Naive B cell (primary cell): ENCODE data around the gene CAMSAP1. TPM values are rescaled to one million over a fixed set of nuclear protein-coding genes. Genes with fewer than 3 reads are reported as not detected.

ENCODE experiments used
- ATAC-seq, 2 donors: fragments of 150-1000 bp; cut with Tn5 transposase; 2 replicates each; pipeline ENCODE4 v1.10.0; 2021; ENCODE audit warnings: low read depth in 2 of 2, mild to moderate bottlenecking in 2 of 2, moderate library complexity in 2 of 2
- DNase-seq: peaks from one replicate; pipeline ENCODE4 v3.0.0; 2022
- H3K27ac Mint-ChIP-seq, 6 donors: one replicate each; pipeline ENCODE4 v1.8.0; 2020 to 2022; ENCODE audit warnings: mild to moderate bottlenecking in 6 of 6, mixed read lengths in 6 of 6, moderate library complexity in 5 of 6, inconsistent platforms in 2 of 6
- H3K27me3 Mint-ChIP-seq, 3 donors: one replicate each; pipeline ENCODE4 v1.8.0; 2021 to 2022; ENCODE audit warnings: mixed read lengths in 3 of 3, mild to moderate bottlenecking in 1 of 3
- H3K36me3 Mint-ChIP-seq, 2 donors: one replicate each; pipeline ENCODE4 v1.8.0; 2020 to 2022; ENCODE audit warnings: mixed read lengths in 2 of 2, inconsistent platforms in 1 of 2, mild to moderate bottlenecking in 1 of 2
- H3K4me1 Mint-ChIP-seq, 3 donors: one replicate each; pipeline ENCODE4 v1.8.0; 2020 to 2022; ENCODE audit warnings: mixed read lengths in 3 of 3, inconsistent platforms in 1 of 3, mild to moderate bottlenecking in 1 of 3, moderate library complexity in 1 of 3
- H3K4me3 Mint-ChIP-seq, 8 donors: one replicate each; pipeline ENCODE4 v1.8.0; 2020 to 2022; ENCODE audit warnings: mild to moderate bottlenecking in 8 of 8, mixed read lengths in 8 of 8, moderate library complexity in 8 of 8, inconsistent platforms in 2 of 8
- H3K9me3 Mint-ChIP-seq, 7 donors: one replicate each; pipeline ENCODE4 v1.8.0; 2020 to 2022; ENCODE audit warnings: mixed read lengths in 7 of 7, mild to moderate bottlenecking in 5 of 7, inconsistent platforms in 2 of 7, moderate library complexity in 1 of 7
- polyA plus RNA-seq, 6 donors: library from polyadenylated mRNA; unstranded; fragments of 300-500 nt; fragmentation: Illumina TruSeq; gene quantifications; one replicate each; pipeline ENCODE4 v1.2.3, GENCODE V29; 2021; ENCODE audit warnings: low read depth in 6 of 6

The CAMSAP1 gene
- polyA plus RNA-seq, 6 donors from 2014 or later: 0.95 to 3.5 (median 2.0) TPM; not detected in 1

DNA sequence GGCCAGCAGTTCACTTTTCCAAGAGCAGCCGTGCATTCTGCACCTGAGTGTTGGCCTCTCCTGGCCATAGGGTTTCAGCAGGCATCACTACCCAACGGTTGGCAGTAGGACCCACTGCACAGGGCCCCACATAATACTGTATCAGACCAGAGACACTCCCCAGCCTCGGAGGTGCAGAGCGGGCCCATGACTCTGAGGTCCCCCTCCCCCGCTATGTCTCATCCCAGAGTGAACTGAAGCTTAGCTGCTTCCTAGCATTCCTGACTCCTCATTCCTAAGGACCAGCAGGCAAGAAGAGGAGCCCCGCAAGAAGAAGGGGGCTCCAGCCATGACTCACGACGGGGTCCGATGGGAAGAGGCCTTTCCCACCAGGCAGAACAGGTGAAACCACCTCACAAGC is 67.2 kb downstream of the CAMSAP1 start:
- no peak overlapping the region for H3K27ac Mint-ChIP-seq
- H3K4me1 Mint-ChIP-seq: peaks cover 0 to 6% (median 3%) of the 10 kb centered on the region in 3 donors
- peaks cover 17 to 22% of the 10 kb centered on the region in 2 donors for H3K36me3 Mint-ChIP-seq
- H3K4me3 Mint-ChIP-seq: no peak overlapping the region
- DNase-seq (no peak), ATAC-seq (no peak)
- peaks cover 5 to 14% (median 12%) of the 10 kb centered on the region in 7 donors for H3K9me3 Mint-ChIP-seq
- no peaks in the 10 kb centered on the region for H3K27me3 Mint-ChIP-seq

DNA sequence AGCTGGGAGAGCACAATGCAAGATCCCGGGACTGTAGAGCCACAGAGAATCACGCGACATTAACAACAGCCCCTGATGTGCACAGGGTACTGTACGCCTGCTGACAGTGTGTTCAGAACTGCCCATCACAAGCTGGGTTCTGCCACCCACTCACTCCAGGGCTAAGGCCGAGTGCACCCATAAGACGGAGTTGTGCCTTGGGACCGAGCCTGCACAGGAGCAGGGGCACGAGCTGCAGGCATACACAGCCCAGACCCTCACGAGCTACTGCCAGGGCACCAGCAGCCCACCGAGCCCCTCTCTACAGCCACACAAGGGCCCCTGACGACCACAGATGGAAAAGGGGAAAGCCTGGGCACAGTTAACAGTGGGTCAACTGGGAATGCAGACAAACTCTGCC is 67.8 kb downstream of the CAMSAP1 start:
- Mint-ChIP-seq H3K36me3 (peaks cover 15 to 16% of the 10 kb centered on the region in 2 donors), H3K4me3 (no peak overlapping the region), H3K27me3 (no peaks in the 10 kb centered on the region), H3K9me3 (peaks cover 4 to 9% (median 7%) of the 10 kb centered on the region in 7 donors), H3K4me1 (peaks cover 0 to 6% (median 3%) of the 10 kb centered on the region in 3 donors), H3K27ac (no peak overlapping the region)
- DNase-seq: no peak
- no peak for ATAC-seq

DNA sequence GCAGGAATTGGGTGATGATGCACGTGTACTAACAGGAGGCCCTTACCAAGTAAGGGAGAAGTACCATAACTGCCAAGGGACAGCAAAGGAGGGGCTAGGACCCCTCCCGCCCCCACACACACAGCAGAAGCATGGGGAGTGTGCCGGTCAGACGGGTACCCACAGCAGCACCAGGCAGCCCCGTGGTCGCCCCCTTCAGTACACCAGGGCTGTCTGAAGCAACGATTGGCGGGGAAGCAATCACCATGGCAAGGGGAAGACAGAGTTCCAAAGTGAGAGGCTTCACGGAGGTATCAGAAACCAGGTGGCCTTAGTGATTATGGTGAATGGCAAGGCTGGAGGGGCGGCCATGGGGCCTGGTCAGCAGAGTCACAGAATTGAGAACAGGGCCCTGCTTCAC is 72.2 kb downstream of the CAMSAP1 start:
- Mint-ChIP-seq H3K27ac (peak overlapping the region in 1 of 6 donors; percentile 39), H3K36me3 (peaks cover 2 to 13% of the 10 kb centered on the region in 2 donors), H3K4me3 (no peak overlapping the region), H3K27me3 (no peaks in the 10 kb centered on the region), H3K9me3 (peaks cover 0 to 8% (median 2%) of the 10 kb centered on the region in 7 donors), H3K4me1 (no peaks in the 10 kb centered on the region)
- DNase-seq (no peak), ATAC-seq (no peak)

DNA sequence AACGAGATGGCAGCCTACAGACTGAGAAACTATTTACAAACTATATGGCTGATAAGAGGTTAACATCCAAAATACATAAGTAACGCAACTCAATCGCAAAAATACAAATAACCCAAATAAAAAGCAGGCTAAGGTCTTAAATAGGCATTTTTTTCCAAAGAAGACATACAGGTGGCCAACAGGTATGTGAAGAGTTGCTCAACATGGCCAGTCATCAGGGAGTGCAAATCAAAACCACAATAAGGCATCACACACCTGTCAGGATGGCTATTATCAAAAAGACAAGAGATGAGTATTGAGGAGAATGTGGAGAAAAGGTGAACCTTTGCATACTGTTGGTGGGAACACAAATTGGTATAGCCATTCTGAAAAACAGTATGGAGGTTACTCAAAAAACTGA is 73.5 kb downstream of the CAMSAP1 start:
- no peak for DNase-seq
- H3K27me3 Mint-ChIP-seq: no peaks in the 10 kb centered on the region
- H3K36me3 Mint-ChIP-seq: peaks cover 9 to 18% of the 10 kb centered on the region in 2 donors

GRCh38 chr9:135830496-135830895 is 76.8 kb downstream of the CAMSAP1 start:
- peaks cover 31 to 37% of the 10 kb centered on the region in 2 donors for H3K36me3 Mint-ChIP-seq
- no peak overlapping the region for H3K4me3 Mint-ChIP-seq
- no peaks in the 10 kb centered on the region for H3K27me3 Mint-ChIP-seq
- no peak for ATAC-seq
- H3K4me1 Mint-ChIP-seq: peaks cover 0 to 5% (median 3%) of the 10 kb centered on the region in 3 donors
- DNase-seq: no peak
- peaks cover 4 to 25% (median 23%) of the 10 kb centered on the region in 7 donors for H3K9me3 Mint-ChIP-seq
- no peak overlapping the region for H3K27ac Mint-ChIP-seq

More for the DNA sequence above, 73.5 kb downstream of the CAMSAP1 start:
- H3K4me1 Mint-ChIP-seq: peaks cover 0 to 5% (median 0%) of the 10 kb centered on the region in 3 donors
- no peak overlapping the region for H3K4me3 Mint-ChIP-seq
- H3K9me3 Mint-ChIP-seq: peaks cover 2 to 15% (median 11%) of the 10 kb centered on the region in 7 donors
- ATAC-seq: no peak
- H3K27ac Mint-ChIP-seq: peak overlapping the region in 1 of 6 donors; percentile 45

- peak overlapping the region in 1 of 8 donors; percentile 15 for H3K4me3 Mint-ChIP-seq
- peaks cover 0 to 5% (median 3%) of the 10 kb centered on the region in 3 donors for H3K4me1 Mint-ChIP-seq
- ATAC-seq: no peak
- peaks cover 4 to 25% (median 23%) of the 10 kb centered on the region in 7 donors for H3K9me3 Mint-ChIP-seq
- no peak overlapping the region for H3K27ac Mint-ChIP-seq
- no peak for DNase-seq
- H3K27me3 Mint-ChIP-seq: no peaks in the 10 kb centered on the region
- peaks cover 40 to 41% of the 10 kb centered on the region in 2 donors for H3K36me3 Mint-ChIP-seq
Observed at GRCh38 chr9:135828656-135829055, 78.7 kb downstream of the CAMSAP1 start.

DNA sequence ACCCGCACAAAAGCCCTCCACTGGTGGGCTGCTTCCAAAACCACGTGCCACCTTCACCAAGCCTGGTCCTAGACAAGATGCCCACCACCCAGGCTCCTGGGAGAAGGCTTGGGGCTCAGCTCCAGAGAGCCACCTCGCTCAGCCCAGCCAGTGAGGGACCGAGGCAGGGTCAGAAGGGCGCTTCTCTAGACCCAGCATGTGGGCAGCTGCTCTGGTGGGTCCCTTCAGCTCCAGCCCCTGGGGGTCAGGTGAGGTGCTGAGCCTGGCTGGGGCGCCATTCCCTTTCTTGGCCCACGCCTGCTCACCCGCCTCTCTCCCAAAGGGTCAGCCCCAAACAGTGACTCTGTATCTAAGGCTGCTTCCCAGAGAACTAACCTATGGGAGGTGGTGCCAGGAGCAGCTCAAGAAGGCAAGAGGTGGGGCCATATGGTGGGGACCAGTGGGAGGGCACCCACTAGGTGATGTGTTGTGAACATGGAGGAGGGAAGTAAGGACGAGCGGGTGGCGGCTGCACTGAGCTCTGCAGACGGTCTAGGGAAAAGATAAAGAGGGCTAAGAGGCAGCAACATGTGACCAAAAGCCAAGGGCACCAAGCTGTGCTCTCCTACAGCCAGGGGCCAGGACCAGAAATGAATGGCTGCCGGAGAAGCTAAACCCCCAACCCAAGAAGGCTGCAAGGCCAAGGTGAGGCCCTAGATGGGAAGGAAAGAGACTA is 79.3 kb downstream of the CAMSAP1 start:
- peak overlapping the region in 2 of 8 donors; percentile 15 to 40 for H3K4me3 Mint-ChIP-seq
- peak overlapping the region in 1 of 6 donors; percentile 16 for H3K27ac Mint-ChIP-seq
- peaks cover 44 to 48% of the 10 kb centered on the region in 2 donors for H3K36me3 Mint-ChIP-seq

GRCh38 chr9:135827301-135827700 is 80.0 kb downstream of the CAMSAP1 start:
- peaks cover 0 to 5% (median 4%) of the 10 kb centered on the region in 3 donors for H3K4me1 Mint-ChIP-seq
- no peak for ATAC-seq
- no peak for DNase-seq
- peak overlapping the region in 1 of 6 donors; percentile 11 for H3K27ac Mint-ChIP-seq
- H3K9me3 Mint-ChIP-seq: peaks cover 4 to 25% (median 23%) of the 10 kb centered on the region in 7 donors
- H3K36me3 Mint-ChIP-seq: peaks cover 51 to 53% of the 10 kb centered on the region in 2 donors
- H3K4me3 Mint-ChIP-seq: no peak overlapping the region
- no peaks in the 10 kb centered on the region for H3K27me3 Mint-ChIP-seq

More for the DNA sequence above, 79.3 kb downstream of the CAMSAP1 start:
- Mint-ChIP-seq H3K4me1 (peaks cover 0 to 5% (median 3%) of the 10 kb centered on the region in 3 donors), H3K9me3 (peaks cover 4 to 25% (median 23%) of the 10 kb centered on the region in 7 donors), H3K27me3 (no peaks in the 10 kb centered on the region)
- DNase-seq (no peak), ATAC-seq (no peak)

GRCh38 chr9:135826188-135826545 is 81.2 kb downstream of the CAMSAP1 start:
- ATAC-seq: no peak
- peaks cover 0 to 10% (median 5%) of the 10 kb centered on the region in 3 donors for H3K4me1 Mint-ChIP-seq
- no peak for DNase-seq
- H3K4me3 Mint-ChIP-seq: peak overlapping the region in 1 of 8 donors; percentile 40
- H3K36me3 Mint-ChIP-seq: peaks cover 57% of the 10 kb centered on the region in 2 donors
- no peaks in the 10 kb centered on the region for H3K27me3 Mint-ChIP-seq
- no peak overlapping the region for H3K27ac Mint-ChIP-seq
- peaks cover 4 to 25% (median 23%) of the 10 kb centered on the region in 7 donors for H3K9me3 Mint-ChIP-seq

- ATAC-seq: no peak
Observed at GRCh38 chr9:135825435-135826187, 81.7 kb downstream of the CAMSAP1 start.

DNA sequence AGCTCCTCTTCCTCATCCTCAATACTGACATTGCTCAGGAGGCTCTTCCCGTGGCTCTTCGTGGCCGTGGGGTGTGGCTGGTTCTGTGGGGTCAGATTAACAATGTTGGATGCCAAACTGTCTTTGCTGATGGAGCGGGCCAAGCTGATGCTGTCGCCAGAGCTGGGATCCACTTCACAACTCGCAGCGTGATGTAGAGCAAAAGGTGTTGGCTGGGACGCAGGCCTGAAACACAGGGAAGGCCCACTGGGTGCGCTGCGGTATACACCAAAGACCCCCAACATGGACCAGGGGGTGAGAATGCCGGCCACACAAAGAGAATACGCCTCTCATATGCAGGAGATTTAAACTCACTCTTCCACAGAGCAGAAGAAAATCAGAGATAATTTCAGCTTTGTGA is 84.3 kb downstream of the CAMSAP1 start:
- DNase-seq (no peak), ATAC-seq (no peak)
- H3K4me3 Mint-ChIP-seq: no peak overlapping the region
- H3K27ac Mint-ChIP-seq: peak overlapping the region in 1 of 6 donors; percentile 26
- H3K27me3 Mint-ChIP-seq: no peaks in the 10 kb centered on the region
- peaks cover 0 to 4% (median 2%) of the 10 kb centered on the region in 7 donors for H3K9me3 Mint-ChIP-seq
- peaks cover 43 to 45% of the 10 kb centered on the region in 2 donors for H3K36me3 Mint-ChIP-seq
- H3K4me1 Mint-ChIP-seq: peaks cover 0 to 7% (median 0%) of the 10 kb centered on the region in 3 donors

More at GRCh38 chr9:135825435-135826187, 81.7 kb downstream of the CAMSAP1 start:
- no peak overlapping the region for H3K4me3 Mint-ChIP-seq
- peaks cover 4 to 23% (median 18%) of the 10 kb centered on the region in 7 donors for H3K9me3 Mint-ChIP-seq
- H3K36me3 Mint-ChIP-seq: peaks cover 55 to 63% of the 10 kb centered on the region in 2 donors
- DNase-seq: no peak
- H3K27ac Mint-ChIP-seq: peak overlapping the region in 1 of 6 donors; percentile 87
- peaks cover 0 to 10% (median 5%) of the 10 kb centered on the region in 3 donors for H3K4me1 Mint-ChIP-seq
- no peaks in the 10 kb centered on the region for H3K27me3 Mint-ChIP-seq

DNA sequence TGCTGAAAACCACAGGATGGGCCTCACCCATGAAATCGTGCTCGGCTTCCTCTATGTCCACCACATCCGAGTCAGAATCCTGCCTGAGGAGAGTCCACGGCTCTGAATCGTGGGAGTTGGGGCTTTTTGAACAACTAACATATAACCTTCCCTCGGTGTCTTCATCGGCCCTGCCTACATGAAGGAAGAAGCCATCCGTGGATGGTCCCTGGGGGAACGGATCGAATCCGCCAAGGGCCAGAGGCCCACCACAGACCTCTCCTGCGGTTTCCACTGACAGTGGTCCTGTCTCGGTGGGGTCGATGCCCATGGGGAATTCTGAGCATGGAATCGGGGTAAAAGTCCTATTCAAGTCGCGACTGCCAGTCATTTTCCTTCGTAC is 85.0 kb downstream of the CAMSAP1 start:
- Mint-ChIP-seq H3K27ac (no peak overlapping the region), H3K27me3 (no peaks in the 10 kb centered on the region), H3K36me3 (peaks cover 41 to 42% of the 10 kb centered on the region in 2 donors)

GRCh38 chr9:135821733-135822373 is 85.5 kb downstream of the CAMSAP1 start:
- Mint-ChIP-seq H3K4me1 (peaks cover 0 to 6% (median 0%) of the 10 kb centered on the region in 3 donors), H3K9me3 (no peaks in the 10 kb centered on the region), H3K27ac (no peak overlapping the region), H3K36me3 (peaks cover 37 to 40% of the 10 kb centered on the region in 2 donors), H3K4me3 (no peak overlapping the region), H3K27me3 (no peaks in the 10 kb centered on the region)
- DNase-seq (no peak), ATAC-seq (no peak)

More for the DNA sequence above, 85.0 kb downstream of the CAMSAP1 start:
- no peak for DNase-seq
- peaks cover 0 to 1% (median 0%) of the 10 kb centered on the region in 7 donors for H3K9me3 Mint-ChIP-seq
- no peak for ATAC-seq
- no peak overlapping the region for H3K4me3 Mint-ChIP-seq
- H3K4me1 Mint-ChIP-seq: peaks cover 0 to 6% (median 0%) of the 10 kb centered on the region in 3 donors
